Measurements from ENCODE around the gene CYBA. TPM values are rescaled to one million over a fixed set of nuclear protein-coding genes. Genes with fewer than 3 reads are reported as not detected.

Gene CYBA
- total and polyA plus RNA-seq, 2 of the 13 experiments (the other 11 are each of a cell fraction or from before 2014, with no cell fraction given), result 196 to 250 TPM

GRCh38 chr16:88618182-88618955, 32.5 kb downstream of the CYBA start (continued):
- TF ChIP-seq ZBTB40 (IDR thresholded peaks at IDR 0.05) (no peak), ZBTB40 (CRISPR knock-in tag; IDR thresholded peaks at IDR 0.05) (no peak), POGZ (CRISPR knock-in tag; IDR thresholded peaks at IDR 0.05) (peak; percentile 38; the same call in 1 of the 2 replicates), ZBTB7A (CRISPR knock-in tag; IDR thresholded peaks at IDR 0.05) (peak; percentile 73; the same call in 1 of the 2 replicates), ZNF567 (CRISPR knock-in tag; IDR thresholded peaks at IDR 0.05; ENCODE audit: borderline replicate concordance) (peak; percentile 35; the same call in 1 of the 2 replicates), NFYB (CRISPR knock-in tag; IDR thresholded peaks at IDR 0.05) (no peak), GTF3A (CRISPR knock-in tag; conservative IDR thresholded peaks at IDR 0.05) (no peak), HMG20A (CRISPR knock-in tag; IDR thresholded peaks at IDR 0.05; ENCODE audit: borderline replicate concordance) (peak; percentile 24; the same call in 1 of the 2 replicates), CENPT (CRISPR knock-in tag; IDR thresholded peaks at IDR 0.05; ENCODE audit: low read depth) (0 out of 2 replicates have a peak, but pooled peaks have one; percentile 51), MEF2D (CRISPR knock-in tag; IDR thresholded peaks at IDR 0.05) (no peak), SYNCRIP (IDR thresholded peaks at IDR 0.05; ENCODE audit: insufficient read depth, low read depth, low read length) (no peak), JUNB (CRISPR knock-in tag; IDR thresholded peaks at IDR 0.05; ENCODE audit: borderline replicate concordance) (no peak), SETDB1 (CRISPR knock-in tag; IDR thresholded peaks at IDR 0.05; ENCODE audit: borderline replicate concordance) (no peak), ZSCAN21 (CRISPR knock-in tag; IDR thresholded peaks at IDR 0.05; ENCODE audit: borderline replicate concordance) (peak; percentile 48; the same call in 1 of the 2 replicates), GFI1 (CRISPR knock-in tag; IDR thresholded peaks at IDR 0.05; ENCODE audit: borderline replicate concordance) (no peak), ZNF563 (CRISPR knock-in tag; IDR thresholded peaks at IDR 0.05) (no peak)
- TF ChIP-seq, protein P1, sequence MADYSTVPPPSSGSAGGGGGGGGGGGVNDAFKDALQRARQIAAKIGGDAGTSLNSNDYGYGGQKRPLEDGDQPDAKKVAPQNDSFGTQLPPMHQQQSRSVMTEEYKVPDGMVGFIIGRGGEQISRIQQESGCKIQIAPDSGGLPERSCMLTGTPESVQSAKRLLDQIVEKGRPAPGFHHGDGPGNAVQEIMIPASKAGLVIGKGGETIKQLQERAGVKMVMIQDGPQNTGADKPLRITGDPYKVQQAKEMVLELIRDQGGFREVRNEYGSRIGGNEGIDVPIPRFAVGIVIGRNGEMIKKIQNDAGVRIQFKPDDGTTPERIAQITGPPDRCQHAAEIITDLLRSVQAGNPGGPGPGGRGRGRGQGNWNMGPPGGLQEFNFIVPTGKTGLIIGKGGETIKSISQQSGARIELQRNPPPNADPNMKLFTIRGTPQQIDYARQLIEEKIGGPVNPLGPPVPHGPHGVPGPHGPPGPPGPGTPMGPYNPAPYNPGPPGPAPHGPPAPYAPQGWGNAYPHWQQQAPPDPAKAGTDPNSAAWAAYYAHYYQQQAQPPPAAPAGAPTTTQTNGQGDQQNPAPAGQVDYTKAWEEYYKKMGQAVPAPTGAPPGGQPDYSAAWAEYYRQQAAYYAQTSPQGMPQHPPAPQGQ (CRISPR knock-in tag; IDR thresholded peaks at IDR 0.05; ENCODE audit: borderline replicate concordance), result no peak
- TF ChIP-seq, protein P2, sequence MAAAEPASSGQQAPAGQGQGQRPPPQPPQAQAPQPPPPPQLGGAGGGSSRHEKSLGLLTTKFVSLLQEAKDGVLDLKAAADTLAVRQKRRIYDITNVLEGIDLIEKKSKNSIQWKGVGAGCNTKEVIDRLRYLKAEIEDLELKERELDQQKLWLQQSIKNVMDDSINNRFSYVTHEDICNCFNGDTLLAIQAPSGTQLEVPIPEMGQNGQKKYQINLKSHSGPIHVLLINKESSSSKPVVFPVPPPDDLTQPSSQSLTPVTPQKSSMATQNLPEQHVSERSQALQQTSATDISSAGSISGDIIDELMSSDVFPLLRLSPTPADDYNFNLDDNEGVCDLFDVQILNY (CRISPR knock-in tag; conservative IDR thresholded peaks at IDR 0.05), result no peak
